Measurements from ENCODE around the gene LVRN.
"Not testable (repeated sequence)": the region's sequence is repeated elsewhere in the genome, so short reads cannot be mapped to it uniquely, and the experiment has no call there.

LVRN gene

GRCh38 chr5:115962239-115962564, at the start of gene LVRN:
Gene LVRN, plus strand, starts transcription at chr5:115962475. Its CDS starts 143 bp downstream, at chr5:115962618.
- no peak for DNase-seq

- not testable (repeated sequence) for DNase-seq
Observed at GRCh38 chr5:115913623-115914400, 48.5 kb upstream of the LVRN start.

GRCh38 chr5:115920171-115920725, 42.0 kb upstream of the LVRN start:
- DNase-seq = no peak

GRCh38 chr5:115928578-115929407, 33.5 kb upstream of the LVRN start:
- not testable (repeated sequence) for DNase-seq

GRCh38 chr5:115930171-115930570, 32.1 kb upstream of the LVRN start:
- not testable (repeated sequence) for DNase-seq

GRCh38 chr5:115930630-115931337, 31.5 kb upstream of the LVRN start:
- DNase-seq = no peak

- DNase-seq = no peak
Observed at GRCh38 chr5:115932991-115933390, 29.3 kb upstream of the LVRN start.

GRCh38 chr5:115934388-115934974, 27.8 kb upstream of the LVRN start:
- DNase-seq = no peak

GRCh38 chr5:115936031-115936430, 26.2 kb upstream of the LVRN start:
- DNase-seq = no peak

- DNase-seq = no peak
Observed at GRCh38 chr5:115939059-115939458, 23.2 kb upstream of the LVRN start.

- no peak for DNase-seq
Observed at GRCh38 chr5:115940080-115940810, 22.0 kb upstream of the LVRN start.

- peak; percentile 54 to 74 for DNase-seq
Observed at GRCh38 chr5:115941051-115941675, 21.1 kb upstream of the LVRN start.

- no peak for DNase-seq
Observed at GRCh38 chr5:115944501-115944900, 17.8 kb upstream of the LVRN start.

GRCh38 chr5:115946655-115947054, 15.6 kb upstream of the LVRN start:
- no peak for DNase-seq

- DNase-seq = no peak
Observed at GRCh38 chr5:115947260-115947659, 15.0 kb upstream of the LVRN start.

GRCh38 chr5:115948091-115948534, 14.2 kb upstream of the LVRN start:
- peak; percentile 36 to 40 for DNase-seq

GRCh38 chr5:115949096-115949495, 13.2 kb upstream of the LVRN start:
- DNase-seq = no peak

- no peak for DNase-seq
Observed at GRCh38 chr5:115952588-115952987, 9.7 kb upstream of the LVRN start.

GRCh38 chr5:115954144-115954543, 8.1 kb upstream of the LVRN start:
- DNase-seq = no peak

- no peak for DNase-seq
Observed at GRCh38 chr5:115956957-115957356, 5.3 kb upstream of the LVRN start.

All from inflammatory macrophage treated with lipopolysaccharide for 1 hour (primary cell).